Measurements from ENCODE around the gene KRT7. TPM values are rescaled to one million over a fixed set of nuclear protein-coding genes. Genes with fewer than 3 reads are reported as not detected.

KRT7 gene
- total and polyA plus RNA-seq, 4 donors, result 0.37 to 9.9 (median 7.0) TPM

GRCh38 chr12:52235822-52236361, 2.8 kb downstream of the KRT7 start:
- Histone ChIP-seq H3K36me3 (ENCODE audit: control insufficient read depth in 4 of 4, insufficient read depth in 3 of 4, low read depth in 1 of 4, low read length in 3 of 4) (no peaks in the 10 kb centered on the region), H3K4me1 (ENCODE audit: control insufficient read depth in 4 of 4, insufficient read depth in 4 of 4, low read length in 3 of 4) (peaks cover 0 to 4% (median 0%) of the 10 kb centered on the region in 4 donors), H3K9ac (ENCODE audit: low read depth in 1 of 2, low read length in 2 of 2) (no peak overlapping the region), H3K27me3 (ENCODE audit: control insufficient read depth in 4 of 4, insufficient read depth in 4 of 4, low read length in 3 of 4) (peaks cover 0 to 7% (median 3%) of the 10 kb centered on the region in 4 donors), H3K9me3 (ENCODE audit: control insufficient read depth in 4 of 4, low read length in 3 of 4) (no peaks in the 10 kb centered on the region), H3K27ac (ENCODE audit: low read depth in 1 of 2, low read length in 2 of 2) (no peak overlapping the region), H3K4me3 (ENCODE audit: low read depth in 1 of 3, low read length in 3 of 3) (no peak overlapping the region)
- 80% methylated on average over 4 of the region's 4 CpGs for WGBS
- TF ChIP-seq MAX (IDR thresholded peaks at IDR 0.05) (no peak), SP1 (IDR thresholded peaks at IDR 0.05) (no peak), GABPA (IDR thresholded peaks at IDR 0.05 in 1 of 2, conservative IDR thresholded peaks at IDR 0.05 in 1 of 2) (no peak), FOXA1 (IDR thresholded peaks at IDR 0.05) (no peak), RAD21 (IDR thresholded peaks at IDR 0.05) (no peak), YY1 (IDR thresholded peaks at IDR 0.05) (no peak)
- TF ChIP-seq, protein P1, sequence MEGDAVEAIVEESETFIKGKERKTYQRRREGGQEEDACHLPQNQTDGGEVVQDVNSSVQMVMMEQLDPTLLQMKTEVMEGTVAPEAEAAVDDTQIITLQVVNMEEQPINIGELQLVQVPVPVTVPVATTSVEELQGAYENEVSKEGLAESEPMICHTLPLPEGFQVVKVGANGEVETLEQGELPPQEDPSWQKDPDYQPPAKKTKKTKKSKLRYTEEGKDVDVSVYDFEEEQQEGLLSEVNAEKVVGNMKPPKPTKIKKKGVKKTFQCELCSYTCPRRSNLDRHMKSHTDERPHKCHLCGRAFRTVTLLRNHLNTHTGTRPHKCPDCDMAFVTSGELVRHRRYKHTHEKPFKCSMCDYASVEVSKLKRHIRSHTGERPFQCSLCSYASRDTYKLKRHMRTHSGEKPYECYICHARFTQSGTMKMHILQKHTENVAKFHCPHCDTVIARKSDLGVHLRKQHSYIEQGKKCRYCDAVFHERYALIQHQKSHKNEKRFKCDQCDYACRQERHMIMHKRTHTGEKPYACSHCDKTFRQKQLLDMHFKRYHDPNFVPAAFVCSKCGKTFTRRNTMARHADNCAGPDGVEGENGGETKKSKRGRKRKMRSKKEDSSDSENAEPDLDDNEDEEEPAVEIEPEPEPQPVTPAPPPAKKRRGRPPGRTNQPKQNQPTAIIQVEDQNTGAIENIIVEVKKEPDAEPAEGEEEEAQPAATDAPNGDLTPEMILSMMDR (IDR thresholded peaks at IDR 0.05; ENCODE audit: low read depth, low read length, missing input control), result no peak
- TF ChIP-seq, protein P2, sequence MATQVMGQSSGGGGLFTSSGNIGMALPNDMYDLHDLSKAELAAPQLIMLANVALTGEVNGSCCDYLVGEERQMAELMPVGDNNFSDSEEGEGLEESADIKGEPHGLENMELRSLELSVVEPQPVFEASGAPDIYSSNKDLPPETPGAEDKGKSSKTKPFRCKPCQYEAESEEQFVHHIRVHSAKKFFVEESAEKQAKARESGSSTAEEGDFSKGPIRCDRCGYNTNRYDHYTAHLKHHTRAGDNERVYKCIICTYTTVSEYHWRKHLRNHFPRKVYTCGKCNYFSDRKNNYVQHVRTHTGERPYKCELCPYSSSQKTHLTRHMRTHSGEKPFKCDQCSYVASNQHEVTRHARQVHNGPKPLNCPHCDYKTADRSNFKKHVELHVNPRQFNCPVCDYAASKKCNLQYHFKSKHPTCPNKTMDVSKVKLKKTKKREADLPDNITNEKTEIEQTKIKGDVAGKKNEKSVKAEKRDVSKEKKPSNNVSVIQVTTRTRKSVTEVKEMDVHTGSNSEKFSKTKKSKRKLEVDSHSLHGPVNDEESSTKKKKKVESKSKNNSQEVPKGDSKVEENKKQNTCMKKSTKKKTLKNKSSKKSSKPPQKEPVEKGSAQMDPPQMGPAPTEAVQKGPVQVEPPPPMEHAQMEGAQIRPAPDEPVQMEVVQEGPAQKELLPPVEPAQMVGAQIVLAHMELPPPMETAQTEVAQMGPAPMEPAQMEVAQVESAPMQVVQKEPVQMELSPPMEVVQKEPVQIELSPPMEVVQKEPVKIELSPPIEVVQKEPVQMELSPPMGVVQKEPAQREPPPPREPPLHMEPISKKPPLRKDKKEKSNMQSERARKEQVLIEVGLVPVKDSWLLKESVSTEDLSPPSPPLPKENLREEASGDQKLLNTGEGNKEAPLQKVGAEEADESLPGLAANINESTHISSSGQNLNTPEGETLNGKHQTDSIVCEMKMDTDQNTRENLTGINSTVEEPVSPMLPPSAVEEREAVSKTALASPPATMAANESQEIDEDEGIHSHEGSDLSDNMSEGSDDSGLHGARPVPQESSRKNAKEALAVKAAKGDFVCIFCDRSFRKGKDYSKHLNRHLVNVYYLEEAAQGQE (IDR thresholded peaks at IDR 0.05), result no peak
- no peak for DNase-seq (ENCODE audit: low spot score)

- Histone ChIP-seq H3K27me3 (ENCODE audit: control insufficient read depth in 4 of 4, insufficient read depth in 4 of 4, low read length in 3 of 4) (peaks cover 0 to 7% (median 3%) of the 10 kb centered on the region in 4 donors), H3K4me3 (ENCODE audit: low read depth in 1 of 3, low read length in 3 of 3) (no peak overlapping the region), H3K4me1 (ENCODE audit: control insufficient read depth in 4 of 4, insufficient read depth in 4 of 4, low read length in 3 of 4) (peaks cover 0 to 4% (median 0%) of the 10 kb centered on the region in 4 donors), H3K36me3 (ENCODE audit: control insufficient read depth in 4 of 4, insufficient read depth in 3 of 4, low read depth in 1 of 4, low read length in 3 of 4) (no peaks in the 10 kb centered on the region), H3K27ac (ENCODE audit: low read depth in 1 of 2, low read length in 2 of 2) (no peak overlapping the region), H3K9me3 (ENCODE audit: control insufficient read depth in 4 of 4, low read length in 3 of 4) (no peaks in the 10 kb centered on the region), H3K9ac (ENCODE audit: low read depth in 1 of 2, low read length in 2 of 2) (no peak overlapping the region)
- 94% methylated on average over 3 of the region's 3 CpGs for WGBS
- no peak for DNase-seq (ENCODE audit: low spot score)
- TF ChIP-seq YY1 (IDR thresholded peaks at IDR 0.05) (no peak), RXRA (IDR thresholded peaks at IDR 0.05) (no peak), RAD21 (IDR thresholded peaks at IDR 0.05) (no peak), GABPA (IDR thresholded peaks at IDR 0.05 in 1 of 2, conservative IDR thresholded peaks at IDR 0.05 in 1 of 2) (no peak), EGR1 (IDR thresholded peaks at IDR 0.05; ENCODE audit: low read depth in 2 of 2) (no peak), FOXA2 (IDR thresholded peaks at IDR 0.05) (no peak), NR2F2 (IDR thresholded peaks at IDR 0.05) (no peak), SP1 (IDR thresholded peaks at IDR 0.05) (no peak), MAX (IDR thresholded peaks at IDR 0.05) (no peak), HNF4G (IDR thresholded peaks at IDR 0.05) (no peak), ZBTB33 (IDR thresholded peaks at IDR 0.05) (no peak), FOXA1 (IDR thresholded peaks at IDR 0.05) (no peak), TAF1 (conservative IDR thresholded peaks at IDR 0.05) (no peak), HNF4A (conservative IDR thresholded peaks at IDR 0.05) (no peak)
- TF ChIP-seq, protein P2 (IDR thresholded peaks at IDR 0.05), result no peak
- TF ChIP-seq, protein P1 (IDR thresholded peaks at IDR 0.05; ENCODE audit: low read depth, low read length, missing input control), result no peak
These were observed 3.5 kb downstream of the KRT7 start for GRCh38 chr12:52236386-52237050.

All from liver (tissue), 9 donors.